ENCODE results near the gene TLR9. TPM values are rescaled to one million over a fixed set of nuclear protein-coding genes. Genes with fewer than 3 reads are reported as not detected.

TLR9 gene
- total and polyA plus RNA-seq, 9 of the 15 experiments (the other 6 are each of a cell fraction or from before 2014, with no cell fraction given): not detected

- no peak for TF ChIP-seq ZKSCAN1 (IDR thresholded peaks at IDR 0.05; ENCODE audit: low read depth, low read length)
- no peak for TF ChIP-seq GTF2B (IDR thresholded peaks at IDR 0.05; ENCODE audit: extremely low read depth, insufficient read length)
- TF ChIP-seq ARNT (IDR thresholded peaks at IDR 0.05): no peak
These were observed 41.5 kb downstream of the TLR9 start (continued) for GRCh38 chr3:52183786-52184445.

- WGBS (ENCODE audit: insufficient coverage, low coverage, missing lambda C conversion rate): 55% methylated on average over 2 of the region's 4 CpGs
- Histone ChIP-seq H2AFZ (ENCODE audit: low read depth, low read length) (no peak overlapping the region), H3K4me3 (no peak overlapping the region), H3K9me3 (replicated peaks; ENCODE audit: control insufficient read depth, insufficient read depth, low read depth, low read length) (no peaks in the 10 kb centered on the region), H3K4me1 (replicated peaks in 1 of 2; ENCODE audit: control insufficient read depth in 2 of 2, insufficient read depth in 2 of 2, low read length in 2 of 2) (peaks cover 21 to 31% of the 10 kb centered on the region in 2 experiments; a peak in 4 of 5 replicates), H3K79me2 (ENCODE audit: control insufficient read depth, insufficient read depth, low read length) (no peaks in the 10 kb centered on the region), H3K9me1 (ENCODE audit: control insufficient read depth, insufficient read depth, low read length) (peaks cover 2% of the 10 kb centered on the region), H3K36me3 (ENCODE audit: control insufficient read depth, insufficient read depth, low read length) (no peaks in the 10 kb centered on the region), H3K27ac (ENCODE audit: extremely low read depth, low read depth, low read length) (no peak overlapping the region), H3K27me3 (ENCODE audit: control insufficient read depth in 2 of 2, insufficient read depth in 2 of 2, low read length in 2 of 2) (no peaks in the 10 kb centered on the region), H4K20me1 (replicated peaks; ENCODE audit: control insufficient read depth, insufficient read depth, low read length) (no peaks in the 10 kb centered on the region), H3K9ac (ENCODE audit: insufficient read depth in 1 of 2, low read depth in 2 of 2, low read length in 2 of 2) (peak overlapping the region in 1 of 2 experiments; percentile 84; a peak in 1 of 4 replicates), H3K4me2 (ENCODE audit: insufficient read depth, low read length) (no peak overlapping the region)
- CTCF ChIA-PET (ENCODE audit: low intra/inter-chr PET ratio): no interaction called here
- TF ChIP-seq PKNOX1 (IDR thresholded peaks at IDR 0.05) (peak; percentile 19; the same call in 1 of the 2 replicates), GABPB1 (CRISPR knock-in tag; IDR thresholded peaks at IDR 0.05) (no peak), ZNF609 (CRISPR knock-in tag; IDR thresholded peaks at IDR 0.05; ENCODE audit: borderline replicate concordance) (no peak), HDAC3 (IDR thresholded peaks at IDR 0.05; ENCODE audit: borderline replicate concordance, partially characterized antibody) (no peak), MBD1 (CRISPR knock-in tag; IDR thresholded peaks at IDR 0.05) (no peak)
- POLR2A ChIA-PET: interaction anchor here (1.1 to 1.2 kb wide), 2 partner anchors 12 to 13 kb away, joined by 3 to 5 read pairs; no protein-coding TSS in a partner anchor
- in situ Hi-C loops (cut with MboI): no loop called here
- intact Hi-C loops (cut with micrococcal nuclease): no loop called here
- FAIRE-seq (no peak), DNase-seq (ENCODE audit: extremely low read depth in 1 of 4, low spot score in 3 of 4) (no peak), ATAC-seq (no peak)
- BruUV-seq (replicated peaks): no TSS peak
These were observed 42.8 kb downstream of the TLR9 start for GRCh38 chr3:52182691-52183090.

All from K562 (cell line).